ENCODE results near the gene INAFM2.

The INAFM2 gene

DNA sequence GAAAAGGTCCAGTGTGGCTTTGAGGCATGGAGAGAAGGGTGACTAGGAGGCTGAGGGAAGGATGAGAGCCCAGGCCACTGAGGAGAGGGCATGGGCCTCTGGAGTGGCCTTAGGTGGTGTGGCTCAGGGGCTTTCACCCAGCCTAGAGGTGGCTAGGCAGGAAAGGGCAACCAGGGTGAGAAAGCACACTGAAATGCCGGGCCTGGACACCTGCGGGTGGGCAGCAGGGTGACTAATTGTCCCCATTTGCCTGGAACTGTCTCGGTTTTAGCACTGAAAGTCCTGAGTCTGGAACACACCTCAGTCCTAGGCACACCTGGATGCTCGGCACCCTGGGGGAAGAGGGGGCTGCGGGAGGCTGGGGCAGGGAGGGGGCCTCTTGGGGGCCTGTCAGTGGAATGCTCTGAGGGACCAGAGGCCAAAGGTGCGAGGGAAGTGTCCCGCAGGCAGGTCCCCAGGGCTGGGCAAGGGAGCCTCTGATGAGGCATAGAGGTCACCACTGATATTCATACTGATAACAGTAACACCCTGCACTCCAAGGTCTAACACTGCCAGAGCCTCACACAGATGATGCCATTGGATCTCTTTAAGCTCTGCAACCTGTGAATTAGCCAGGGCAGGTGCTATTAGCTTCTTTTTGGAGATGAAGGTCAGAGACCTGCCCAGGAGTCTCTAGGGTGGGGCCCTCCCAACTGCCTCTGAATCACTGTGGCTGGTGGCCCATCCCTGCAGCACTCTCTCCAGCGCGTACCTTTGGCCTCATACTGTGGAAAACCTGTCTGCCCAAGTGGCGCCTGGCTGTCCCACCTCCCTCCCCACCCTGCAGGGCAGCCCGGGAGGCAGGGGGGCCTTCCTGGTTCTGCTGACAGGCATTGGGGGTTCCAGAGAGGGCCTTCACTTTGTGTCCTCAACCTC, 24.3 kb downstream of the INAFM2 start:
- TF ChIP-seq TAF1 (IDR thresholded peaks at IDR 0.05; ENCODE audit: borderline replicate concordance, insufficient read depth, low read length) (no peak), FOXP2 (optimal IDR thresholded peaks at IDR 0.05; ENCODE audit: borderline replicate concordance, extremely low read depth, extremely low read length, insufficient read depth) (no peak), POLR2AphosphoS5 (IDR thresholded peaks at IDR 0.05; ENCODE audit: low read depth, low read length) (no peak), SIN3A (IDR thresholded peaks at IDR 0.05; ENCODE audit: borderline replicate concordance, insufficient read depth, low read length) (no peak)
- TF ChIP-seq, protein P1, sequence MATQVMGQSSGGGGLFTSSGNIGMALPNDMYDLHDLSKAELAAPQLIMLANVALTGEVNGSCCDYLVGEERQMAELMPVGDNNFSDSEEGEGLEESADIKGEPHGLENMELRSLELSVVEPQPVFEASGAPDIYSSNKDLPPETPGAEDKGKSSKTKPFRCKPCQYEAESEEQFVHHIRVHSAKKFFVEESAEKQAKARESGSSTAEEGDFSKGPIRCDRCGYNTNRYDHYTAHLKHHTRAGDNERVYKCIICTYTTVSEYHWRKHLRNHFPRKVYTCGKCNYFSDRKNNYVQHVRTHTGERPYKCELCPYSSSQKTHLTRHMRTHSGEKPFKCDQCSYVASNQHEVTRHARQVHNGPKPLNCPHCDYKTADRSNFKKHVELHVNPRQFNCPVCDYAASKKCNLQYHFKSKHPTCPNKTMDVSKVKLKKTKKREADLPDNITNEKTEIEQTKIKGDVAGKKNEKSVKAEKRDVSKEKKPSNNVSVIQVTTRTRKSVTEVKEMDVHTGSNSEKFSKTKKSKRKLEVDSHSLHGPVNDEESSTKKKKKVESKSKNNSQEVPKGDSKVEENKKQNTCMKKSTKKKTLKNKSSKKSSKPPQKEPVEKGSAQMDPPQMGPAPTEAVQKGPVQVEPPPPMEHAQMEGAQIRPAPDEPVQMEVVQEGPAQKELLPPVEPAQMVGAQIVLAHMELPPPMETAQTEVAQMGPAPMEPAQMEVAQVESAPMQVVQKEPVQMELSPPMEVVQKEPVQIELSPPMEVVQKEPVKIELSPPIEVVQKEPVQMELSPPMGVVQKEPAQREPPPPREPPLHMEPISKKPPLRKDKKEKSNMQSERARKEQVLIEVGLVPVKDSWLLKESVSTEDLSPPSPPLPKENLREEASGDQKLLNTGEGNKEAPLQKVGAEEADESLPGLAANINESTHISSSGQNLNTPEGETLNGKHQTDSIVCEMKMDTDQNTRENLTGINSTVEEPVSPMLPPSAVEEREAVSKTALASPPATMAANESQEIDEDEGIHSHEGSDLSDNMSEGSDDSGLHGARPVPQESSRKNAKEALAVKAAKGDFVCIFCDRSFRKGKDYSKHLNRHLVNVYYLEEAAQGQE (IDR thresholded peaks at IDR 0.05; ENCODE audit: insufficient read depth in 1 of 2, low read depth in 2 of 2, low read length in 2 of 2): no peak

DNA sequence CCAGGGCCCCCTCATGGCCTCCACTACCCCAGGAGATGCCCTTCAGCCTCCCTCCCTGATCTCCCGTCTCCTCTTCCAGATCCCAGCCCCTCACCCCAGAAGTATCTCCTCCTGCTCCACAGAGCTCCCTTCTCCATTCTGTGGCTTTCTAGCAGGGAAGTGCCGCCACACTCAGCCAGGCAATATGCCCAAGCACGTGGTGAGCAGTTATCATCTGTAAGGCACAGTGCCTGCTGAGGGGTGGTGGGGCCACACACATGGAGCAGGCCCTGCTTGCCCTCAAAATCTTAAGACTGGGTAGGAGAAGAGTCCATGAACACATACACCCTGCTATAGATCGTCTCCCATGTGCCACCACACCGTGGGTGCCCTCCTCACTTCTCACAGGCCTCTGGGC, 25.0 kb downstream of the INAFM2 start:
- TF ChIP-seq, protein P1 (IDR thresholded peaks at IDR 0.05; ENCODE audit: insufficient read depth in 1 of 2, low read depth in 2 of 2, low read length in 2 of 2): no peak
- TF ChIP-seq TAF1 (IDR thresholded peaks at IDR 0.05; ENCODE audit: borderline replicate concordance, insufficient read depth, low read length) (no peak), SIN3A (IDR thresholded peaks at IDR 0.05; ENCODE audit: borderline replicate concordance, insufficient read depth, low read length) (no peak), POLR2AphosphoS5 (IDR thresholded peaks at IDR 0.05; ENCODE audit: low read depth, low read length) (no peak), FOXP2 (optimal IDR thresholded peaks at IDR 0.05; ENCODE audit: borderline replicate concordance, extremely low read depth, extremely low read length, insufficient read depth) (no peak)

DNA sequence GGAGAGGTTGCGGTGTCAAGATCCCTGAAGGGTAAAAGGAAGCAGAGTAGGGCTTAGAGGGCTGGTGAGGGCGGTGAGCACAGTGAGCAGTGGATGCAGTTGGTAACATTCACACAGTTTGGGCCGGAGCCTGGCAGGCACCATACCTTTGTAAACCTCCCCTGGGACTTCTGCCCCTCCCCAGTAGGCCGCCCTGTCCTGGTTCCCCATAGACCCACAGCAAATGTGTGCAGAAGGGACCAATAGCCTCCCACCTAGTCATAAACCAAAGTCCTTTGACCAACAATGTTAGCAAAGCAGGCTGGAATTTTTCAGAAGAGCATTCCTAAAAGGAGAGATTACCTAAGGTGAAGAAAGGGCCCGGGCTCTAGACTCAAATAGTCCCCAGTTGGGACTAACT, 25.7 kb downstream of the INAFM2 start:
- no peak for TF ChIP-seq SIN3A (IDR thresholded peaks at IDR 0.05; ENCODE audit: borderline replicate concordance, insufficient read depth, low read length)
- no peak for TF ChIP-seq FOXP2 (optimal IDR thresholded peaks at IDR 0.05; ENCODE audit: borderline replicate concordance, extremely low read depth, extremely low read length, insufficient read depth)
- TF ChIP-seq TAF1 (IDR thresholded peaks at IDR 0.05; ENCODE audit: borderline replicate concordance, insufficient read depth, low read length): no peak
- TF ChIP-seq, protein P1 (IDR thresholded peaks at IDR 0.05; ENCODE audit: insufficient read depth in 1 of 2, low read depth in 2 of 2, low read length in 2 of 2): no peak

DNA sequence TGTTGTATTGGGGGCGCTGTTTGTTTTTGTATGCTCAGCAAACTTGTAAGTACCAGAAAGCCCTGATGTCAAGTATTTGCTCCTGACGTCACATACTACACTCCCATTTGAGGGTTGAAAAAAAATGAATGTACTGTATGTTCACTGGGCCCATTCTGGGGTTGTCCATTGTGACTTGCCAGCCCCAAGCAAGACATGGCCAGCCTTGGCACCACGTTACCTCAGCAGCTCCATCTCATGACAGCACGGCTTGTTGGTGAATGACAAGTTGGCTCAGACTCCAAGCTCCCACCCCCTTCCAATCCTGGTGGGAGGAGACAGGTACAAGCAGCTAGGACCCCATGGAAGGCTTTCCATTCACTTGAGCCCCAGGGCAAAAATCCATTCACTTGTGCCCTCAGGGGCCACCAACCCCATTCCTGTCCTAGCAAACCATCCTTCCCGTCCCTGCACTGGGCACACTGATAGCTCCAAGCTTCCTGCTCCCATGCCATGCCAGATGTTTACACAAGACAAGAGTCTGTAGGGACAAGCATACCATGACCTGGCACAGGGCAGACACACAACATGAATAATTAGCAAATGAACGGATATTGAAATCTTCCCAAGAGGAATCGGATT, 28.9 kb downstream of the INAFM2 start:
- TF ChIP-seq POLR2AphosphoS5 (IDR thresholded peaks at IDR 0.05; ENCODE audit: low read depth, low read length) (no peak), FOXP2 (optimal IDR thresholded peaks at IDR 0.05; ENCODE audit: borderline replicate concordance, extremely low read depth, extremely low read length, insufficient read depth) (no peak), SIN3A (IDR thresholded peaks at IDR 0.05; ENCODE audit: borderline replicate concordance, insufficient read depth, low read length) (no peak), TAF1 (IDR thresholded peaks at IDR 0.05; ENCODE audit: borderline replicate concordance, insufficient read depth, low read length) (no peak)
- TF ChIP-seq, protein P1 (IDR thresholded peaks at IDR 0.05; ENCODE audit: insufficient read depth in 1 of 2, low read depth in 2 of 2, low read length in 2 of 2): no peak
